Measurements from ENCODE around the gene CILP2.

Gene CILP2

GRCh38 chr19:19538061-19538784 is at the start of gene CILP2:
CILP2 (plus strand) TSS chr19:19538265; CDS start chr19:19538350, 85 bp downstream.
- no peaks in the 10 kb centered on the region for H3K27me3 ChIP-seq (ENCODE audit: insufficient read depth, low read length)
- peaks cover 6% of the 10 kb centered on the region for H3K9me3 ChIP-seq (ENCODE audit: low read length)
- H2AFZ ChIP-seq (ENCODE audit: low read depth, low read length) = no peak within 1 kb of the TSS
- peaks cover 4% of the 10 kb centered on the region for H3K36me3 ChIP-seq (ENCODE audit: insufficient read depth, low read length)
- no peaks in the 10 kb centered on the region for H3K4me1 ChIP-seq (ENCODE audit: insufficient read depth, low read length)
- H3K4me3 ChIP-seq (ENCODE audit: low read length) = no peak within 1 kb of the TSS

DNA sequence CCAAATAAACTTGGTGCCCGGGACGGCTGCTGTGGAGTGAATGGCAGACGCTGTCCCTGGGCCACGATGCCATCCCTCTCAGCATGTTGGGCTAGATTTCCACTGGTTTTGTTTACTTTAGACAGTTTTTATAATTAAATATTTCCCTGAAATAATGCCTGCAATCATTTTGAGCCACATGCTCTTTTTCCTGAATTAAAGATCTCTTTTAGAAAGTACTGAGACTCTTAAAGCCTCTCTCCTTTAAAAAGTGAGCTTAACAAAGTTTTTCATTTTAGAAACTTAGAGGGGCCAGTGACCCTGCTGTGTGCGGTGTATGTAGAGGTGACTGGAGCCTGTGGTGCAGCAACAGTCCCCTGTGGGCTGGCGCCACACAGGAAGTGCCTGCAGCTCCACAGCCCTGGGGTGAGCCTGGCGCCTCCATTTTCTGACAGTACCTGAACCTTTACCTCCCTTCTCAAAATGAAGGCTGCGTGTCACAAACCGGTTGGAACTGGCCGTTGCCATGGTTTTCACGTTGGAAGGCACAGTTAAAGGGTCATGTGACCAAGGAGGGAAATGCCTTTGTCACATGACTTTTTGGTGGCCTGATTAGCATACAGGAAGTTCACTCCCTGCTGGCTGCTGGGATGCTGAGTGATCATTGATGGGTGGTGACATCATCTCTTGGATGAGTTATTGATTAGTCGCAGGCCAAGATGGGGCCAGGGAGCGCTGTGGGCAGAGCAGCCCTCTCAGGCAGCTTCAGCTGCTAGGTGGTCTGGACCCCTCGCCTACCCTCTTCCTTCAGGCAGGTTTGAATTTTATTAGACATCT is 49.0 kb upstream of the CILP2 start:
- no peak overlapping the region for H2AFZ ChIP-seq (ENCODE audit: low read depth, low read length)
- no peaks in the 10 kb centered on the region for H3K9me3 ChIP-seq (ENCODE audit: low read length)
- no peaks in the 10 kb centered on the region for H3K27me3 ChIP-seq (ENCODE audit: insufficient read depth, low read length)
- peaks cover 25% of the 10 kb centered on the region for H3K36me3 ChIP-seq (ENCODE audit: insufficient read depth, low read length)
- H3K4me3 ChIP-seq (ENCODE audit: low read length) = no peak overlapping the region
- H3K4me1 ChIP-seq (ENCODE audit: insufficient read depth, low read length) = peaks cover 37% of the 10 kb centered on the region

DNA sequence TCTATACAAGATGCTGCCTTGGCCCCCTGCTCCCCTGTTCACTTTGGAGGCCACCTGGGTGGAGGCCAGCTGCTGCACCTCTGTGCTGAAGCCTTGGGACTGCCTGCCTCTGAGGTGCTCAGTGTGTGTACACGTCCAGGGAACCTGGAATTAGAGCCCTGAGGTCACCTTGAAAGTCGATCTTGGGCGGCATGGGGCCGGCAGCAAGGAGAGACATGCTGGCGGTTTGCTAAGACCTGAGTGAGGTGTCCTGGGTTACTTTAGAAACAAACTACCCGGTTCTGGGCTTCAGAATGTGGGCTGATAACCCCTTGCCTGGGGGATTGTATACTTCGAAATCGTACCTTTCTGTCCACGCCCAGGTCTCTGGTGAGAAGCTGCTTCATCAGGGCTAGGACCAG is 48.3 kb upstream of the CILP2 start:
- Histone ChIP-seq H3K9me3 (ENCODE audit: low read length) (no peaks in the 10 kb centered on the region), H3K36me3 (ENCODE audit: insufficient read depth, low read length) (peaks cover 32% of the 10 kb centered on the region), H2AFZ (ENCODE audit: low read depth, low read length) (no peak overlapping the region), H3K4me3 (ENCODE audit: low read length) (no peak overlapping the region), H3K4me1 (ENCODE audit: insufficient read depth, low read length) (peaks cover 37% of the 10 kb centered on the region), H3K27me3 (ENCODE audit: insufficient read depth, low read length) (no peaks in the 10 kb centered on the region)

DNA sequence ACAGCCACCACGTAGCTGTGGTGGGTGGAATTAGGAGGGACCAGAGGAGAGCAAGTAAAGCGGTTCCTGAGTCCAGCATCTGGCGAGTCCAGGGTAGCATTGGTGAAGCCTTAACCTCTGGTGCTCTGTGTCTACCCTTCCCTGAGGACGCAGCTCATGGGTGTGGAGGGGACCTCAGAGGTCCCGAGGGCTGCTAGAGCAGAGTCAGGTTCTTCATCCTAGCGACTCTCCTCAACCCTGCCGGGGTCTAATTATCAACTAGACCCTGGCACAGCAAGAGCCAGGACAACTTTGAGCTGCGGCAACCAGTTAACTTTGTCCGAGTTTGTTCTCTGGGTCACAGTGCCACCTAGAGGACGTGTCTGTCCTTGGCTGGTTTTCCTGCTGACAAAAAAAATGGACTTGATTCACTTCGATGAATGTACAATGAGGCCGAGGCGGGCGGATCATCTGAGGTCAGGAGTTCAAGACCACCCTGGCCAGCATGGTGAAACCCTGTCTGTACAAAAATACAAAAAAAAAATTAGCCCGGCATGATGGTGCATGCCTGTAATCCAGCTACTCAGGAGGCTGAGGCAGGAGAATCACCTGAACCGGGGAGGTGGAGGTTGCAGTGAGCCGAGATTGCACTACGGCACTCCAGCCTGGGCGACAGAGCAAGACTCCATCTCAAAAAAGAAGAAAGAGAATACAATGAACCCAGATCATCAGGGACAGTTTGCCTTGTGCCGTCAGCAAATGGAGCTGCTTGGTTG is 47.7 kb upstream of the CILP2 start:
- H3K36me3 ChIP-seq (ENCODE audit: insufficient read depth, low read length) = peaks cover 34% of the 10 kb centered on the region
- no peaks in the 10 kb centered on the region for H3K27me3 ChIP-seq (ENCODE audit: insufficient read depth, low read length)
- H3K4me1 ChIP-seq (ENCODE audit: insufficient read depth, low read length) = peaks cover 34% of the 10 kb centered on the region
- H3K4me3 ChIP-seq (ENCODE audit: low read length) = no peak overlapping the region
- H2AFZ ChIP-seq (ENCODE audit: low read depth, low read length) = no peak overlapping the region
- no peaks in the 10 kb centered on the region for H3K9me3 ChIP-seq (ENCODE audit: low read length)

DNA sequence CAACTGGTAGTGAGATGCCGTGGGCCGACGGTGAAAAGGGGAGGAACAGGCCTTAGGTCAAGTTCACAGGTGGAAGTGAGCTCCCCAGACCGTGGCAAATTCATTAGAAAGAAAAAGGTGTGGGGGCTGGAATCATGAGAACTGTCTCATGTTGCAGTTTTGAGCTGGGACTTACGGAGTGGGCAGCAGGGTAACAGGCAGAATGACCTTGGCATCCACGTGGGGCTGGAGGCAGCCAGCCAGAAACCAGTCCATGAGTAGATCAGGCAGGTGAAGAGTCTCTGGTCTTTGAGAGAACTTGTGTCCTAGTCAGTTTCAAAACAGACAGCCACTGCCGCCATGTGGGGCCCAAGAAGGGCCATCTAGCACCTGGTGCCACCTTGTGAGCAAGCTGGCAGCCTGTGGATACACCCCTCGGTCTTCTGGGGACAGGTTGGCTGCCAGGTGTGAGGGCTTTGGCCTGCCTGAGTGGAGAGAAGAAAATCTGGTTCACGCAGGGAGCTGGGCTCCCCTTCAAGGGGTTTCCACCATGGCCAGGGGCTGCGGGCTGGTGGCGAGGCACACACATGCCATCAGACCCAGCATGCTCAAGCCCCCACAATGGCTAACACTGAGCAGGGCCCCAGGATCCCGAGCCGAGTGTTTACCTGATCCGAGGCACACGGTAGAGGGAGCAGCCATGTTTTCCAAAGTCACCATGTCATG is 46.6 kb upstream of the CILP2 start:
- Histone ChIP-seq H3K4me1 (ENCODE audit: insufficient read depth, low read length) (peaks cover 31% of the 10 kb centered on the region), H2AFZ (ENCODE audit: low read depth, low read length) (no peak overlapping the region), H3K9me3 (ENCODE audit: low read length) (no peaks in the 10 kb centered on the region), H3K4me3 (ENCODE audit: low read length) (no peak overlapping the region), H3K27me3 (ENCODE audit: insufficient read depth, low read length) (no peaks in the 10 kb centered on the region), H3K36me3 (ENCODE audit: insufficient read depth, low read length) (peaks cover 44% of the 10 kb centered on the region)

DNA sequence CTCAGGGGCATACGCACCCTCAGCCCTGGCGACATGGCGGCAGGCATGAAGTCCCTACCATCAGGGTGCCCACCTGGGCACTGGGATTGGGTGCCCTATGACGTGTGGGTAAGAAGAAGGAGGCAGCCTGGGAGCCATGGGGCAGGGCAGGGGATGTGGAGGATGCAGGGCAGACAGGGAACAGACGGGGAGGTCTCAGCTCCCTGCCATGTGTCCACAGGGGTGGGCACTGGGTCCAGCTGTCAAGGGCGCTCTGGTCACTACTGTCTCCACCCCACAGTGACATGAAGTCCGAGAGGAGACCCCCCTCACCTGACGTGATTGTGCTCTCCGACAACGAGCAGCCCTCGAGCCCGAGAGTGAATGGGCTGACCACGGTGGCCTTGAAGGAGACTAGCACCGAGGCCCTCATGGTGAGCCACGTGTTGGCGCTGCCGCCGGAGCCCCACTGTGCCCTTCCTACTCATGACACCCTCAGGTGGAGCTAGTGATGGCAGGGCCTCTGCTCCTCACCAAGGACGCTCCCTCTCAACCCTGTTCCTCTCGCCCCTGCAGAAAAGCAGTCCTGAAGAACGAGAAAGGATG is 45.9 kb upstream of the CILP2 start:
- peaks cover 48% of the 10 kb centered on the region for H3K36me3 ChIP-seq (ENCODE audit: insufficient read depth, low read length)

GRCh38 chr19:19493841-19494546 is 44.1 kb upstream of the CILP2 start:
- H3K36me3 ChIP-seq (ENCODE audit: insufficient read depth, low read length) = peaks cover 66% of the 10 kb centered on the region
- peaks cover 13% of the 10 kb centered on the region for H3K4me1 ChIP-seq (ENCODE audit: insufficient read depth, low read length)
- H3K4me3 ChIP-seq (ENCODE audit: low read length) = no peak overlapping the region
- no peak overlapping the region for H2AFZ ChIP-seq (ENCODE audit: low read depth, low read length)
- no peaks in the 10 kb centered on the region for H3K9me3 ChIP-seq (ENCODE audit: low read length)
- H3K27me3 ChIP-seq (ENCODE audit: insufficient read depth, low read length) = no peaks in the 10 kb centered on the region

More for the DNA sequence above, 45.9 kb upstream of the CILP2 start:
- Histone ChIP-seq H3K27me3 (ENCODE audit: insufficient read depth, low read length) (no peaks in the 10 kb centered on the region), H3K9me3 (ENCODE audit: low read length) (no peaks in the 10 kb centered on the region), H2AFZ (ENCODE audit: low read depth, low read length) (no peak overlapping the region), H3K4me3 (ENCODE audit: low read length) (no peak overlapping the region), H3K4me1 (ENCODE audit: insufficient read depth, low read length) (peaks cover 29% of the 10 kb centered on the region)

DNA sequence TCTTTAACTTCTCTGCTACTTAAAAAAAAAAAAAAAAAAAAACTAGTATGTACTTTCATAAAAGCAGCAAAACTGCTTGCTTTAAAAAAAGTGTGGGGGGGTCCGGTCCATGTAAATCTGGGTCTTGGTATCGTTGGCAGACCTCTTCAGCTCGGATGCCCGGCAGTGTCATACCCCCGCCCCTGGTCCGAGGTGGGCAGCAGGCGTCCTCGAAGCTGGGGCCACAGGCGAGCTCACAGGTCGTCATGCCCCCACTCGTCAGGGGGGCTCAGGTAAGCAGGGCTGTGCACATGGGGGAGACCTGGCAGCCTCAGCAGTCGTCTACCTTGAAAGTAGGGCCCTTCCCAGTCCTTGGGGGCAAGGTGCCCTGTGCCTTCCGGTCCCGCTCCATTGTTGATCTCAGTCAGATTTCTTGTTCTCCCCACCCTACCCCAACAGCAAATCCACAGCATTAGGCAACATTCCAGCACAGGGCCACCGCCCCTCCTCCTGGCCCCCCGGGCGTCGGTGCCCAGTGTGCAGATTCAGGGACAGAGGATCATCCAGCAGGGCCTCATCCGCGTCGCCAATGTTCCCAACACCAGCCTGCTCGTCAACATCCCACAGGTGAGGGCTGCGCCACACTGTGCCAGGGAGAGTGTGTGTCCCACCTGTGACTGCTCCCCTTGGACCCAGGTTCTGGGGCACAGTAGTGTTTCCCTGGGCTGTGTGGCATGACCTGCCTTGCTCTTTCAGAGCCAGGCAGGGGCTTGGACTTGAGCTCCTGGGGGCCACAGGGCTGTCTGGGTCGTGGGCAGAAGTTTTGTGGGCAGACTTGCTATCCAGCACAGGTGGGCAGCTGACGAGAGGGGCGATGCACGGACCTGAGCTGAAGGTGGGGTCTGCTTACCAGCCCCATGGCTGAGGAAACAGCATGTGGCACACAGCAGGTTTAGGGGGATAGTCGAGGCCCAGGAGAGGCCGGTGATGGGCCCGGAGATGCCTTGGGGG is 42.2 kb upstream of the CILP2 start:
- H3K9me3 ChIP-seq (ENCODE audit: low read length) = no peaks in the 10 kb centered on the region

DNA sequence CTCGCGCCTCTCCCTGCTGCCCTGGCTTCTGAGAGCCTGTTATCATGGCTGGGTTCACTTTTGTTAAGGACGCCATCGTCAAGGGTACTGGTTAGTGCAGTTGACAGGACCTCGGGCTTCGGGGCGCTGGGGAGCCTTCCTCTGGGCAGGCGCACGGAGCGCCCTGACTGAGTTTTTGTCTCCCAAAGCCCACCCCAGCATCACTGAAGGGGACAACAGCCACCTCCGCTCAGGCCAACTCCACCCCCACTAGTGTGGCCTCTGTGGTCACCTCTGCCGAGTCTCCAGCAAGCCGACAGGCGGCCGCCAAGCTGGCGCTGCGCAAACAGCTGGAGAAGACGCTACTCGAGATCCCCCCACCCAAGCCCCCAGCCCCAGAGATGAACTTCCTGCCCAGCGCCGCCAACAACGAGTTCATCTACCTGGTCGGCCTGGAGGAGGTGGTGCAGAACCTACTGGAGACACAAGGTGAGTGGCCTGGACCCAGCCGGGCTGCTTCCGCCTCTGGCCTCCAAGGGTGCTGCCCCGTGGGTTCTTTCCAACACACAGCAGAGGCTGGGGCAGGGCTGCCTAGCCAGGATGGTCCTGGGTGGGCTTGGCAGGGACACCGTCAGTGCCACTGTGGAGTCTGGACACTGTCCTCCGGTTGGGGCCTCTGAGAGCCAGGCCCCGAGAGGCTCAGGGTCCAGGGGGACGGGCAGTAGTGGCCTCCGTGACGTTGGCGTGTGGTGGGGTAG is 39.6 kb upstream of the CILP2 start:
- H2AFZ ChIP-seq (ENCODE audit: low read depth, low read length) = no peak overlapping the region
- H3K27me3 ChIP-seq (ENCODE audit: insufficient read depth, low read length) = no peaks in the 10 kb centered on the region
- no peaks in the 10 kb centered on the region for H3K9me3 ChIP-seq (ENCODE audit: low read length)
- H3K36me3 ChIP-seq (ENCODE audit: insufficient read depth, low read length) = peaks cover 90% of the 10 kb centered on the region
- H3K4me1 ChIP-seq (ENCODE audit: insufficient read depth, low read length) = no peaks in the 10 kb centered on the region
- H3K4me3 ChIP-seq (ENCODE audit: low read length) = no peak overlapping the region

More for the DNA sequence above, 42.2 kb upstream of the CILP2 start:
- H3K4me1 ChIP-seq (ENCODE audit: insufficient read depth, low read length) = no peaks in the 10 kb centered on the region
- peaks cover 82% of the 10 kb centered on the region for H3K36me3 ChIP-seq (ENCODE audit: insufficient read depth, low read length)
- no peaks in the 10 kb centered on the region for H3K27me3 ChIP-seq (ENCODE audit: insufficient read depth, low read length)
- no peak overlapping the region for H2AFZ ChIP-seq (ENCODE audit: low read depth, low read length)
- no peak overlapping the region for H3K4me3 ChIP-seq (ENCODE audit: low read length)

GRCh38 chr19:19499272-19499995 is 38.6 kb upstream of the CILP2 start:
- peaks cover 90% of the 10 kb centered on the region for H3K36me3 ChIP-seq (ENCODE audit: insufficient read depth, low read length)
- H3K27me3 ChIP-seq (ENCODE audit: insufficient read depth, low read length) = no peaks in the 10 kb centered on the region
- H3K9me3 ChIP-seq (ENCODE audit: low read length) = no peaks in the 10 kb centered on the region
- no peak overlapping the region for H2AFZ ChIP-seq (ENCODE audit: low read depth, low read length)
- H3K4me3 ChIP-seq (ENCODE audit: low read length) = no peak overlapping the region
- H3K4me1 ChIP-seq (ENCODE audit: insufficient read depth, low read length) = no peaks in the 10 kb centered on the region

Measured in neuron (in vitro differentiated cells).